Heart right ventricle (tissue), 16 donors: ENCODE results near the gene CA12. TPM values are rescaled to one million over a fixed set of nuclear protein-coding genes. Genes with fewer than 3 reads are reported as not detected.

Experiments used
- ATAC-seq, 8 donors: fragments of 200-7000 bp; cut with Tn5 transposase; one replicate each; pipeline ENCODE4 v1.9.1; 2020; ENCODE audit warnings: mild to moderate bottlenecking in 8 of 8, moderate library complexity in 8 of 8, moderate number of reproducible peaks in 1 of 8
- DNase-seq, 2 donors: peaks; one replicate each; pipeline ENCODE4 v3.0.0-alpha.2; 2020
- H3K27ac ChIP-seq, 10 donors: fragments of 200-600 bp; sonication (generic) in 2 of 10; one replicate each; pipeline versions ENCODE4 v1.5.0 to v1.8.0; 2020 to 2022; ENCODE audit warnings: mild to moderate bottlenecking in 3 of 10
- H3K27me3 ChIP-seq, 7 donors: fragments of 200-600 bp; one replicate each; pipeline ENCODE4 v1.8.0; 2021 to 2022; ENCODE audit warnings: mild to moderate bottlenecking in 2 of 7
- H3K36me3 ChIP-seq, 9 donors: fragments of 200-600 bp; sonication (generic) in 1 of 9; one replicate each; pipeline versions ENCODE4 v1.5.0 to v1.8.0; 2020 to 2022; ENCODE audit warnings: mild to moderate bottlenecking in 2 of 9
- H3K4me1 ChIP-seq, 9 donors: fragments of 200-600 bp; sonication (generic) in 1 of 9; one replicate each; pipeline versions ENCODE4 v1.5.0 to v1.8.0; 2020 to 2022; ENCODE audit warnings: mild to moderate bottlenecking in 4 of 9
- H3K4me3 ChIP-seq, 10 donors: fragments of 200-600 bp; sonication (generic) in 2 of 10; one replicate each; pipeline versions ENCODE4 v1.5.0 to v1.8.0; 2020 to 2022; ENCODE audit warnings: mild to moderate bottlenecking in 7 of 10, moderate library complexity in 2 of 10
- H3K9me3 ChIP-seq, 11 donors: fragments of 200-600 bp in 10 of 11; sonication (generic) in 2 of 11; one replicate each; pipeline versions ENCODE4 v1.5.0 to v1.8.0; 2013 to 2022; ENCODE audit warnings: mild to moderate bottlenecking in 2 of 11, control low read depth in 1 of 11, moderate library complexity in 1 of 11
- CTCF ChIP-seq, 9 donors: fragments of 200-600 bp; sonication (generic) in 2 of 9; IDR thresholded peaks; one replicate each; pipeline versions ENCODE4 v1.5.0 to v1.8.0; 2021 to 2022; ENCODE audit warnings: antibody characterized with exemption in 9 of 9, mild to moderate bottlenecking in 5 of 9, moderate library complexity in 1 of 9
- WGBS, 2 donors: extraction: QIAGEN DNeasy Blood & Tissue Kit; methylation state at CpG; one replicate each; pipeline ENCODE4 v1.1.7; 2013; ENCODE audit warnings: inconsistent platforms in 1 of 2; 5-methylcytosine and 5-hydroxymethylcytosine counted together
- intact Hi-C, 10 donors: fragments of 100-400 bp; cut with DNase I; formaldehyde crosslinking; loops; one replicate each; pipeline versions ENCODE4 v1.11.1 to v1.14.2; 2022
- polyA plus RNA-seq, 2 donors: library from polyadenylated mRNA; stranded (reverse); fragments of 200-250 nt; gene quantifications; one replicate each; pipeline ENCODE4 v1.2.3, GENCODE V29; 2013
- total RNA-seq, 10 donors: library from RNA; stranded (reverse); fragmentation: NEBNext Ultra II Directional in 3 of 10; extraction: Animal tissue kit (Norgen Biotek cat#: 25700) in 3 of 10; gene quantifications; one replicate each; pipeline versions ENCODE4 v1.2.1 to v1.2.4, GENCODE V29; 2021 to 2023
- donor health status: Arrhythmogenic right ventricular cardiomyopathy.
- donor health status: ischemic (EF 13 %, LVEDD 7.1; RV severe dilation, severe dysfunction).
- donor health status: healthy with polysubstance abuse.
- donor health status: DM: no; HTN: yes; CAD: no.
- donor health status: DM: no; HTN: no; CAD: no.
- donor health status: ischemic (EF 25% LVEDD 6.9; RV normal size, moderate dysfunction).
- donor health status: ischemic (EF 25% LVEDD 5.7; RV mildly dilated, moderate dysfunction).
- donor health status: healthy.
- donor health status: DM: yes; HTN: yes; CAD: no.
- donor health status: Ischemic cardiomyopathy.
- donor health status: ischemic (EF 35%, LVEDD 5.7; RV mildly dilated, moderate dysfunction).
- donor health status: nonischemic (EF 11% LVEDD 7.7; RV severe dilation, severe dysfunction).
- donor health status: DM: yes; HTN: yes; CAD: no.
- donor health status: PGD.
- donor health status: ischemic (EF 29% LVEDD 5.4; RV normal size, mild dysfunction).
- donor health status: nonischemic (EF 23%, LVEDD 6.1; RV moderate dilation, normal function).

The CA12 gene
- total and polyA plus RNA-seq, 12 donors: 0.07 to 1.3 (median 0.15) TPM; not detected in 1

- Histone ChIP-seq H3K9me3 (peaks cover 0 to 16% (median 4%) of the 10 kb centered on the region in 11 donors), H3K4me1 (no peaks in the 10 kb centered on the region), H3K4me3 (no peak overlapping the region), H3K27me3 (no peaks in the 10 kb centered on the region), H3K27ac (no peak overlapping the region), H3K36me3 (no peaks in the 10 kb centered on the region)
- 82 to 83% methylated on average over 10 of the region's 10 CpGs for WGBS, 2 donors
- intact Hi-C loops: no loop called here
- DNase-seq (no peak), ATAC-seq (no peak)
- TF ChIP-seq CTCF (IDR thresholded peaks at IDR 0.05): no peak
Observed at GRCh38 chr15:63422891-63423590, 41.4 kb upstream of the CA12 start.

- DNase-seq (no peak), ATAC-seq (no peak)
- intact Hi-C loops: no loop called here
- TF ChIP-seq CTCF (IDR thresholded peaks at IDR 0.05): no peak
- WGBS, 2 donors: 91 to 96% methylated on average over 3 of the region's 3 CpGs
- H3K9me3 ChIP-seq: peaks cover 0 to 11% (median 2%) of the 10 kb centered on the region in 11 donors
- no peaks in the 10 kb centered on the region for H3K27me3 ChIP-seq
- no peak overlapping the region for H3K27ac ChIP-seq
- H3K4me1 ChIP-seq: no peaks in the 10 kb centered on the region
- H3K36me3 ChIP-seq: no peaks in the 10 kb centered on the region
- no peak overlapping the region for H3K4me3 ChIP-seq
Observed at GRCh38 chr15:63421433-63421832, 39.8 kb upstream of the CA12 start.

- no peak for DNase-seq
- H3K36me3 ChIP-seq: no peaks in the 10 kb centered on the region
- H3K4me1 ChIP-seq: no peaks in the 10 kb centered on the region
- WGBS, 2 donors: 87% methylated on average over 5 of the region's 5 CpGs
- ATAC-seq: no peak
- no peaks in the 10 kb centered on the region for H3K27me3 ChIP-seq
- no peak for TF ChIP-seq CTCF (IDR thresholded peaks at IDR 0.05)
- intact Hi-C loops: no loop called here
- no peak overlapping the region for H3K4me3 ChIP-seq
- H3K9me3 ChIP-seq: peaks cover 0 to 2% (median 0%) of the 10 kb centered on the region in 11 donors
- no peak overlapping the region for H3K27ac ChIP-seq
Observed at GRCh38 chr15:63420333-63420747, 38.7 kb upstream of the CA12 start.

- no peaks in the 10 kb centered on the region for H3K36me3 ChIP-seq
- DNase-seq: no peak
- no peak overlapping the region for H3K4me3 ChIP-seq
- TF ChIP-seq CTCF (IDR thresholded peaks at IDR 0.05): no peak
- H3K4me1 ChIP-seq: no peaks in the 10 kb centered on the region
- intact Hi-C loops: no loop called here
- no peaks in the 10 kb centered on the region for H3K9me3 ChIP-seq
- peaks cover 0 to 4% (median 0%) of the 10 kb centered on the region in 7 donors for H3K27me3 ChIP-seq
- WGBS, 2 donors: 83 to 85% methylated on average over 8 of the region's 8 CpGs
- no peak overlapping the region for H3K27ac ChIP-seq
- ATAC-seq: no peak
Observed at GRCh38 chr15:63418811-63419210, 37.2 kb upstream of the CA12 start.
